ENCODE measurements around the gene RNF212. TPM values are rescaled to one million over a fixed set of nuclear protein-coding genes. Genes with fewer than 3 reads are reported as not detected.
A peak's percentile ranks its signal among the peaks of the same experiment; 100 is the strongest.
"Not testable (repeated sequence)": the region's sequence is repeated elsewhere in the genome, so short reads cannot be mapped to it uniquely, and the experiment has no call there.

RNF212 gene
- total RNA-seq, 1 donor from 2014 or later, result 1.8 TPM

DNA sequence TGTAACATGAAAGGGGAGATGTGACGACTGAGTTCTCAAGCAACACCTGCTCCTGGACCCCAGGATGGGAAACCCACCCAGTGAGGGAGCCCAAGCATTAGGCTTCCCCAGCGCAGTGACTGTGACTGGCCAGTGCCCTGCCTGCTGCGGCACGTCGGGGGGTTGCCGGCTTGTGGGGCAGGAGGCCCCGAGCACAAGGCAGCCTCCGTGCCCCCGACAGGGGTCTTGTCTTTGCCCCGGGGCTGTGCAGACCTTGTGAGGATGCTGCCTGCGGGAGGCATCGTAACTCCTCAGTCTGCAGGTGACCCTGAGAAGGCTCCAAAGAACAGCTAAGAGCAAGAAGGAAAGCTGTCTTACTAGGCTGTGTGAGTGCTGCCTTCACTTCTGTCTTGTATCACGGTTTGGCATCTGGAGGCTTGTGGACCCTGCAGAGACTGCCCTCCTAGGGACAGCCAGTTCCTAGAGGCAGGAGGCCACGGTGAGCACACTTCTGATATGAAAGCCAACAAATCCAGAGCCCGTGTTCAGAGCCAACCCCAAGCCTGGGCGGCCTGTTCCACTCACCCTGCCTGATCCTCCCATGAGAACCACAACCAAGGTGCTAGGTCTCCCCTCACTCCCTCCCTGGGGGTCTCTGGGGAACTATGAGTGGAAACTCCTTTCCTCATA is 54.2 kb downstream of the RNF212 start:
- Mint-ChIP-seq H3K9me3 (no peaks in the 10 kb centered on the region), H3K27me3 (peaks cover 15% of the 10 kb centered on the region), H3K36me3 (ENCODE audit: low read depth) (no peaks in the 10 kb centered on the region), H3K4me1 (peaks cover 21% of the 10 kb centered on the region), H3K27ac (no peak overlapping the region), H3K4me3 (no peak overlapping the region)
- intact Hi-C loops (cut with micrococcal nuclease), result no loop called here
- no peak for DNase-seq

DNA sequence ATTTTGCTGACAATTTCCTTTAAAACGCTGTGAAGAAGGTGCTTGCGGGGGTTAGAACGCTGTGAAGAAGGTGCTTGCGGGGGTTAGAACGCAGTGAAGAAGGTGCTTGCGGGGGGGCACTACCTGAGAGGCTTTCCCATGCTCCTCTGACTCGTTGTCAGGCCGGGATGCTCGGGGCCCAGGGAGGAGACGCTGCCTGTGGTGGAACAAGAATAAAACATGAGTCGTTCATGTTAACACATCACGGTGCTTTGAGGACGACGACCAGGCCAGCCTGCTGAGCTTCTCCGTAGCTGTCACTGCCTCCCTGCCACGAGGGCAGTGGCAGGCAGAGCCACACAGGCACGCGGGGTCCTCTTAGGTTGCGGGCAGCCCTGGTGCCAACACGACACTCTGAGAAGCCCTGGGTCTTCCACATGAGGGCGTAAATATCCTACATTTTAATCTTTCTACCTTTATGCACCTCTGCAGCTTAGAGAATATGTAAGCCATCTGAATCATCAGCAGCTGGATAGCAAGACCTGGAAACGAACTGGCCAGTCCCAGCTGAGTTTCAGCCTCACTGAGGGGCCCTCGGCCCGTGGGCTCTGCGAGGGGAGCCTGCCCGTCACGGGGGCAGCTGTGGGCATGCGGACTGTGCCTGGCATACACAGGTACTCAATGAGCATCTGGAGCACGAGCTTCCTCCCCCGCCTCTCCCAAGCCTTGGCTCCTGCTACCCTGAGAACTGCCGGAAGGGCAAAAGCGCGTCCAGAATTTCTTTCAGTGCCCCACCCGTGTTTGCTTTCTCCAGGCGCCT is 55.0 kb downstream of the RNF212 start:
- no peaks in the 10 kb centered on the region for H3K9me3 Mint-ChIP-seq
- no peak for DNase-seq
- intact Hi-C loops (cut with micrococcal nuclease), result no loop called here

DNA sequence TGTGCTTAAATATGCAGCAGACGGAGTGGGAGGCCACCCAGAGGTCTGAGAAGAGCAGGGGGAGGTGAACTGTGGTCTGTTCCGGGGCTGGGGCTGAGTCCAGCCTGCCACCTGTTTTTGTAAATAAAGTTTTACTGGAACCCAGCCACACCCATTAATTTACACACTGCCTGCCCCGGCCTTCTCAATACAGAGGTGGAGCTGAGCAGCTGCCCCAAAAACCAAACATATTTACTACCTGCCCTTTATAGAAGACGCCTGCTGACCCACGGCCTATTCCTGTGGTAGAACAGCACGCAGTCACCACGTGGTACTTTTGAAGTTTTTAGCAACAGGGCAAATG is 56.0 kb downstream of the RNF212 start:
- peaks cover 14% of the 10 kb centered on the region for H3K4me1 Mint-ChIP-seq
- DNase-seq, result no peak
- no peak overlapping the region for H3K27ac Mint-ChIP-seq
- H3K9me3 Mint-ChIP-seq, result no peaks in the 10 kb centered on the region
- no peaks in the 10 kb centered on the region for H3K36me3 Mint-ChIP-seq (ENCODE audit: low read depth)
- intact Hi-C loops (cut with micrococcal nuclease), result no loop called here
- peaks cover 15% of the 10 kb centered on the region for H3K27me3 Mint-ChIP-seq
- H3K4me3 Mint-ChIP-seq, result no peak overlapping the region

More for the DNA sequence above, 55.0 kb downstream of the RNF212 start:
- Mint-ChIP-seq H3K27me3 (peaks cover 12% of the 10 kb centered on the region), H3K36me3 (ENCODE audit: low read depth) (no peaks in the 10 kb centered on the region), H3K4me1 (peaks cover 21% of the 10 kb centered on the region), H3K4me3 (no peak overlapping the region), H3K27ac (no peak overlapping the region)

DNA sequence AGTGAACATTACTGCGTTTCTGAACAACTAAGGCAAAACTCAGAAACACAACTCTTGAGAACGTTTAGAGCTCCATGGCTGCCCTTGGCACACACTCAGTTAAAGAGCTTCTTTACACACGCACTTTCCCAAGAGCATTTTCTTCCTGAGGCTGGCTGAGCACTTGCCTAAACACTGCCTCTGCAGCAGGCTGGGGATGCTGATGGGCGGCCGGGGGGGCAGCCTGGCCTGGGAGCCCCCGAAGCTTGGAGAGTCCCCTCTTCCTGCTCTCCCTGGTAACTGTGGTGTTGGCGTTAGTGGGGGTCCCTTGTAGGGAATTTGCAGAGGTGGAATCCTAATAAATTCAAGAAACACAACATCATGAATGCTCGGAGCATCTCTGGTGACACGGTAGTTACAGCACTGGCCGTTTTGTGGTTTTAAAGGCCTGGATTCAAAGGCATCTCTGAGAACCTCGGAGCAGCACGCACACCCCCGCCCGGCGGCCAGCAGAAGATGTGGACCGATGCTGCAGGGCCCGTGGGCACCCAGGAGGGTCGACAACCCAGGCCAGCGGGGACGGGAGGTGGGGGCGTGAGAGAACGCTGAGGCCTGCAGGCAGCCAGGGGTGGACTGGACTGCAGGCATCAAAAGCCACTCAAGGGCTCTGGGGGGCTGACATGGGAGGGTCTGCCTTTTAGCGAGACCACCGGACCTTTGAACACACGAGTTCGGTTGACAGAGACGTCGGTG is 56.5 kb downstream of the RNF212 start:
- no peak overlapping the region for H3K4me3 Mint-ChIP-seq
- no peaks in the 10 kb centered on the region for H3K36me3 Mint-ChIP-seq (ENCODE audit: low read depth)
- no peak overlapping the region for H3K27ac Mint-ChIP-seq
- peaks cover 13% of the 10 kb centered on the region for H3K27me3 Mint-ChIP-seq
- DNase-seq, result no peak
- no peaks in the 10 kb centered on the region for H3K9me3 Mint-ChIP-seq
- H3K4me1 Mint-ChIP-seq, result peaks cover 10% of the 10 kb centered on the region
- intact Hi-C loops (cut with micrococcal nuclease), result no loop called here

DNA sequence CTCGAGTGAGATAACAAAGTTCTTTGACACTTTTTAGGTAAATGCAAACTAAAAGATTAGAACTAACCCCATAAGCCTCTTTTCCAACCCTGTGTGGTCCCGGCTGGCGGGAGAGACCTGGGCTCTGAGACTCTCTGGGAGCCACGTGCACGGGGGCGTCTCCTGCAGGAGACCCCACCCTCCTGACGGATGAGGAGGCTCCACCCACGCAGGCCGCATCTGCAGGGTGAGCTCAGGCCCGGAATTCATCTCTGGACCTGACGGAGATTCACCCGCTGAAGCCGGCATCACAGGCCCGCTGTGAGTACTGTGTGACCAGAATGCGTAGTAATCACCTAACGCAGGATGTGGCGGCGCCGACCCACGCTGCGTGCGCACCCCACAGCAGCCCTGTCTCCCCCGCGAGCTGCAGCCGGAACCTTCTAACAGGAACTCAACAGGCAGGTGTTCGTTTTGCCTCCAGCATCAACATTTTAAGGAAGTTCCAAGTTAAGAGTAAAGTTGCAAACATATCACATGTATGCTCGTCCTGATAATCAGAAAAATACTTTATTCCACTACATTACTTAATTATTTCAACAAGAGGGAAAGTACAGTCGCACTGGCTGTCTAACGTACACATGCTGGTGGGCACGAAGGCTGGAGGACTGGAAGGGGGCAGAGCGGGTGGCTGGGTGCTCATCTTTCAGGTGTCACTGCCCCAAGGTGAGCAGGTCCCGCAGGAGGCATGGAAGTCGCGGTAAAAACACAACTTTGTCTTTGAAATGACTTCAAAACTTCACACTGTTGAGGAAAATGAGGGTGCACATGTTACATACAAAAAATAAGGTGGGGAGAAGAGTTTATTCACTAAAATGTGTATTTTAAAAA is 57.4 kb downstream of the RNF212 start:
- peak overlapping the region; percentile 76 for H3K4me3 Mint-ChIP-seq
- no peaks in the 10 kb centered on the region for H3K9me3 Mint-ChIP-seq
- peak overlapping the region; percentile 80 for H3K27ac Mint-ChIP-seq
- peaks cover 8% of the 10 kb centered on the region for H3K4me1 Mint-ChIP-seq
- H3K36me3 Mint-ChIP-seq (ENCODE audit: low read depth), result no peaks in the 10 kb centered on the region
- DNase-seq, result peak; percentile 93
- intact Hi-C loops (cut with micrococcal nuclease), result no loop called here
- peaks cover 14% of the 10 kb centered on the region for H3K27me3 Mint-ChIP-seq

DNA sequence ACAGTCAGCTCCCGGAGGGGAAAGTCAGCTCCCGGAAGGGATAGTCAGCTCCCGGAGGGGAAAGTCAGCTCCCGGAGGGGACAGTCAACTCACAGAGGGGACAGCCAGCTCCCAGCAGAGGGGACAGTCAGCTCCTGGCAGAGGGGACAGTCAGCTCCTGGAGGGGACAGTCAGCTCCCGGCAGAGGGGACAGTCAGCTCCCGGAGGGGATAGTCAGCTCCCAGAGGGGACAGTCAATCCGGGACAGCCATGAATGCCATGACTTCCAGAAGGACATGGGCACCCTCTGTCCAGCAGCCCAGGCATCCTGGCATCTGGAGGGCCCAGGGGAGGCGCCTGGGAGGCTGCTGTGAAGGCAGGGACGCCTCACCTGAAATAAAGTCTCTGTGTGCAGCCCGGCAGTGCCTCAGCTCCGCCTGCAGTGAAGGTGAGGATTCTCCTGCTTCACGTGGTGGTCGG is 58.1 kb downstream of the RNF212 start:
- H3K27ac Mint-ChIP-seq, result peak overlapping the region; percentile 80
- peaks cover 14% of the 10 kb centered on the region for H3K27me3 Mint-ChIP-seq
- peak overlapping the region; percentile 76 for H3K4me3 Mint-ChIP-seq
- H3K4me1 Mint-ChIP-seq; H3K9me3 Mint-ChIP-seq; intact Hi-C loops (cut with micrococcal nuclease); DNase-seq; H3K36me3 Mint-ChIP-seq (ENCODE audit: low read depth): not testable (repeated sequence)

DNA sequence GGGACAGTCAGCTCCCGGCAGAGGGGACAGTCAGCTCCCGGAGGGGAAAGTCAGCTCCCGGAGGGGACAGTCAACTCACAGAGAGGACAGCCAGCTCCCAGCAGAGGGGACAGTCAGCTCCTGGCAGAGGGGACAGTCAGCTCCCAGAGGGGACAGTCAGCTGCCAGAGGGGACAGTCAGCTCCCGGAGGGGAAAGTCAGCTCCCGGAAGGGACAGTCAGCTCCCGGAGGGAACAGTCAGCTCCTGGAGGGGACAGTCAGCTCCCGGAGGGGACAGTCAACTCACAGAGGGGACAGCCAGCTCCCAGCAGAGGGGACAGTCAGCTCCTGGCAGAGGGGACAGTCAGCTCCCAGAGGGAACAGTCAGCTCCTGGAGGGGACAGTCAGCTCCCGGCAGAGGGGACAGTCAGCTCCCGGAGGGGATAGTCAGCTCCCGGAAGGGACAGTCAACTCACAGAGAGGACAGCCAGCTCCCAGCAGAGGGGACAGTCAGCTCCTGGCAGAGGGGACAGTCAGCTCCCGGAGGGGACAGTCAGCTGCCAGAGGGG is 58.6 kb downstream of the RNF212 start:
- intact Hi-C loops (cut with micrococcal nuclease); H3K4me3 Mint-ChIP-seq; H3K9me3 Mint-ChIP-seq; H3K4me1 Mint-ChIP-seq; DNase-seq; H3K36me3 Mint-ChIP-seq (ENCODE audit: low read depth); H3K27ac Mint-ChIP-seq: not testable (repeated sequence)
- peaks cover 14% of the 10 kb centered on the region for H3K27me3 Mint-ChIP-seq

DNA sequence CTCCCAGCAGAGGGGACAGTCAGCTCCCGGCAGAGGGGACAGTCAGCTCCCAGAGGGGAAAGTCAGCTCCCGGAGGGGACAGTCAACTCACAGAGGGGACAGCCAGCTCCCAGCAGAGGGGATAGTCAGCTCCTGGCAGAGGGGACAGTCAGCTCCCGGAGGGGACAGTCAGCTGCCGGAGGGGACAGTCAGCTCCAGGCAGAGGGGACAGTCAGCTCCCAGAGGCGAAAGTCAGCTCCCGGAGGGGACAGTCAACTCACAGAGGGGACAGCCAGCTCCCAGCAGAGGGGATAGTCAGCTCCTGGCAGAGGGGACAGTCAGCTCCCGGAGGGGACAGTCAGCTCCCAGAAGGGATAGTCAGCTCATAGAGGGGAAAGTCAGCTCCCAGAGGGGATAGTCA is 59.5 kb downstream of the RNF212 start:
- intact Hi-C loops (cut with micrococcal nuclease); H3K4me3 Mint-ChIP-seq; H3K9me3 Mint-ChIP-seq; H3K27ac Mint-ChIP-seq; H3K4me1 Mint-ChIP-seq; DNase-seq; H3K36me3 Mint-ChIP-seq (ENCODE audit: low read depth): not testable (repeated sequence)
- H3K27me3 Mint-ChIP-seq, result peaks cover 14% of the 10 kb centered on the region

DNA sequence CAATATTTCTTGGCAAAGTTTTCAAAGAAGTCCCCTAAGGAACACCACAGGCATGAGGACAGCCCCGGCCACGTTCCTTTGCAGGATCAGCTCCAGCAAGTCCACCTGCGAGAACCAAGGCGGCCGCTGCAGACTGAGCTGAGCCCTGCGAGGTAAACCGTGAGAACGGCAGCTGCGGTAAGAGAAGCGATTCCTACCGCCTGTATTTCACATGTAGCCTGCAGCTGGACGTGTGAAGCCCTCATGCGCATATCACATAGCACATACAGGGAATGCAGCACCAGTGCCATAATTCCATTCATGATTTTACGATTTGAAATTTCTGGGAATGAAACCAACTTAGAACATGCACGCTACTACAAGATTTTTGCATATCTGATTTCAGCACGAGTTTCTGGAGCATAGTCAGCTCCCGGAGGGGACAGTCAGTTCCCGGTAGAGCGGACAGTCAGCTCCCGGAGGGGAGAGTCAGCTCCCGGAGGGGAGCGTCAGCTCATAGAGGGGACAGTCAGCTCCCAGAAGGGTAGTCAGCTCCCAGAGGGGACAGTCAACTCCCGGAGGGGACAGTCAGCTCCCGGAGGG is 60.2 kb downstream of the RNF212 start:
- H3K9me3 Mint-ChIP-seq, result no peaks in the 10 kb centered on the region
- H3K36me3 Mint-ChIP-seq (ENCODE audit: low read depth), result no peaks in the 10 kb centered on the region
- no peak for DNase-seq
- peaks cover 8% of the 10 kb centered on the region for H3K4me1 Mint-ChIP-seq
- no peak overlapping the region for H3K4me3 Mint-ChIP-seq
- H3K27me3 Mint-ChIP-seq, result peaks cover 14% of the 10 kb centered on the region
- H3K27ac Mint-ChIP-seq, result no peak overlapping the region
- intact Hi-C loops (cut with micrococcal nuclease), result no loop called here

DNA sequence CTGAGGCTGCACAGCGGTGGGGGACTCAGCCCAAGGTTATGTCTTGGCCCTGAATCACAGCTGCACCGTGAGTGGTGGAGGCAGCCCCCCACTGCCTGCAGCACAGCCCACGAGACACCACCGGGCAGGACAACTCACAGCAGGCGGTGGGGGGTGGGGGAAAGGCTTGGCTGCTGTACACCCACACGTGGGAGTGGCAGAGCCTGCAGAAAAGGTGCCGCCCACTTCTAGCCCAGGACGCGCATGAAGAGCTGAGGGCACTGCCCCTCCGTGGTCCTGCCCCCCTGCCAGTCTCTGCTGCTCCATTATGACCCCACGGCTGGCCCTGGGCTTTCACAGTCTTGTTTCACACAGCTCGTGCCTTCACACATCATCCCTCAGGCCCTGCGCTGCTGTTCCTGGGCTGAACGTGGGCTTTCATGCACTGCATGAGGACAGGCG is 61.1 kb downstream of the RNF212 start:
- no peak overlapping the region for H3K4me3 Mint-ChIP-seq
- no peak for DNase-seq
- H3K9me3 Mint-ChIP-seq, result no peaks in the 10 kb centered on the region
- peaks cover 17% of the 10 kb centered on the region for H3K27me3 Mint-ChIP-seq
- intact Hi-C loops (cut with micrococcal nuclease), result no loop called here
- H3K4me1 Mint-ChIP-seq, result peaks cover 8% of the 10 kb centered on the region
- H3K27ac Mint-ChIP-seq, result no peak overlapping the region
- H3K36me3 Mint-ChIP-seq (ENCODE audit: low read depth), result no peaks in the 10 kb centered on the region

DNA sequence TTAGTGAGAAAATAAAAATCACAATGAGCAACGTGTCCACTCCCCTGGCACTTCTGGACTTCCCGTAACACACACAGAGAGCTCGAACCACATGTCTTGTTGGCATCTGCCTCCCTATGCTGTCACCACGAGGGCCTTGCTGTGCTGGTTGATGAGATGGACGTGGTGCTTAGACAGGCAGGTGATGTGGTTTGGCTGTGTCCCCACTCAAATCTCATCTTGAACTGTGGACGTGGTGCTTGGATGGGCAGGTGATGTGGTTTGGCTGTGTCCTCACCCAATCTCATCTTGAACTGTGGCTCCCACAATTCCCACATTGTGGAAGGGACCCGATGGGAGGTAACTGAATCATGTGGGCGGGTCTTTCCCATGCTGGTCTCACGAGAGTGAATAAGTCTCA is 61.9 kb downstream of the RNF212 start:
- H3K4me3 Mint-ChIP-seq, result no peak overlapping the region
- H3K36me3 Mint-ChIP-seq (ENCODE audit: low read depth), result peaks cover 2% of the 10 kb centered on the region
- peaks cover 8% of the 10 kb centered on the region for H3K4me1 Mint-ChIP-seq
- H3K27ac Mint-ChIP-seq, result no peak overlapping the region
- intact Hi-C loops (cut with micrococcal nuclease), result no loop called here
- DNase-seq, result no peak
- H3K27me3 Mint-ChIP-seq, result peaks cover 20% of the 10 kb centered on the region
- no peaks in the 10 kb centered on the region for H3K9me3 Mint-ChIP-seq

DNA sequence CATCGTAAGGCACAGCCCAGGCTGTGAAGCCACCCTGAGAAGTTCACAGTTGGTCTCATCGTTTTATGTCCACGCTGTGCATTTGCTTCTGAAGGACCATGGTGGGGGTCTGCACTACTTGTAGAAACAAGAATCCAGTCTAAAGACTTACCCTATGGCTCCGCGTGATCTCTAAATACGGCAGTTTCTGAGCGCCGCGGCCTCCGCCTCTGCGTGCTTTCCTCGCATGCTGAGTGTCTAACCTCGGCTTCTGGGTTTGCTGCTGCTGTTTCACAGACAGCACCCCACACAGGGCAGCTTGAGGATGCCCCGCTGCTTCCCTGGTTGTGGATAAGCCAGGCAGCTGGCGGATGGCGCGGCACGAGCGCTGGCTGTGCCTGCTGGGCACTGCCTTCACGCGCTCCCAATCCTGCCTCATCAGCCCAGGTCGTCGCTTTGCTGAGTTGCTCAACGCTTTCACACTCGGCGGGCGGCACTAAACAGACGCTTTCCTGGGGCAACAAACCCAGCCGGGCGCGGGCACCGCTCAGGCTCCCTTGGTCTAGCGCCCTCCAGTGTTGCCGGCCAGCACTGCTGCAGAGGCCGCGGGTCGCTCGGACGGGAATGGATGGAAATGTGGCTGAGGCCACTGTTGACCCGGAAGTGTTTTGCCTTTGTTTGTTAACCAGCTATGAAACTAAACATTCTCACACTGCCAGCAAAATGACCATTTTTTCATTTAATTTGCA is 62.7 kb downstream of the RNF212 start:
- Mint-ChIP-seq H3K36me3 (ENCODE audit: low read depth) (peaks cover 2% of the 10 kb centered on the region), H3K4me3 (no peak overlapping the region), H3K27me3 (peaks cover 15% of the 10 kb centered on the region), H3K9me3 (no peaks in the 10 kb centered on the region), H3K27ac (no peak overlapping the region), H3K4me1 (peaks cover under 1% of the 10 kb centered on the region)
- intact Hi-C loops (cut with micrococcal nuclease), result no loop called here
- DNase-seq, result no peak

Data from activated CD4-positive, alpha-beta T cell treated with anti-CD3 and anti-CD28 coated beads, Interleukin-2, amount 10 ng/mL, durations not matched to agents 24 days and 14 days (primary cell).